ENCODE data around the gene NPAS1.

DNA sequence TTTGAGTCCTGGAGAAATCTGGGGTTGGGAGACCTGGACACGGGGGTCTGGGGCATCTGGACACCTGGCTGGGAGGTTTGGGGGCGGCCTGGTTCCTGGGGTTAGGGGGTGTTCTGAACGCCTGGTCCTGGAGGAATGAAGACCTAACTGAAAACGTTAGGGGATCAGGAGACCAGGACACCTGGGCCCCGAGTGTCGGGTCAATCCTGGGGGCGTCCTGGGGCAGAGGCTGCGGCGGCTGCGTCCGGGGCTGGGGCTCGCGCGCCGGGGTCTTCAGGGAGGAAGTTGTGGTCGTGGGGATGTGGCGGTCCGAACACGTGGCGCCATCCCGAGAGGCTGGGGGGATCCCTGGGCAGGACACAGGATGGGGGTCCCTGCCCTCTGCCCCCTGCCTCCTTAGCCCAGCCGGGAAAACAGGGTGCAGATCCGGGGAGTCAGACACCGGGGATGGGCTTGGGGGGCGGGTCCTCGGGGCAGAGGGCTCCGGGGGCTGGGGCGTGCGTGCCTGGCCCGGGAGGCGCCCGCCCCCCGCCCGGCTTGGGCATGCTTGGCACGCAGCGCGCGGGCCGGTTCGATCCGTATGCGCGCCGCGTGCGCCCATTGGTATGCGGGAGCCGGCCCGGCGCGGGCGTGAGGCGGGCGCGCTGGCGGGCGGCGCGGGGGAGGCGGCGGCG is 632 bp downstream of the NPAS1 start:
- no peak for TF ChIP-seq POLR2A (IDR thresholded peaks at IDR 0.05)
- TF ChIP-seq, protein P1, sequence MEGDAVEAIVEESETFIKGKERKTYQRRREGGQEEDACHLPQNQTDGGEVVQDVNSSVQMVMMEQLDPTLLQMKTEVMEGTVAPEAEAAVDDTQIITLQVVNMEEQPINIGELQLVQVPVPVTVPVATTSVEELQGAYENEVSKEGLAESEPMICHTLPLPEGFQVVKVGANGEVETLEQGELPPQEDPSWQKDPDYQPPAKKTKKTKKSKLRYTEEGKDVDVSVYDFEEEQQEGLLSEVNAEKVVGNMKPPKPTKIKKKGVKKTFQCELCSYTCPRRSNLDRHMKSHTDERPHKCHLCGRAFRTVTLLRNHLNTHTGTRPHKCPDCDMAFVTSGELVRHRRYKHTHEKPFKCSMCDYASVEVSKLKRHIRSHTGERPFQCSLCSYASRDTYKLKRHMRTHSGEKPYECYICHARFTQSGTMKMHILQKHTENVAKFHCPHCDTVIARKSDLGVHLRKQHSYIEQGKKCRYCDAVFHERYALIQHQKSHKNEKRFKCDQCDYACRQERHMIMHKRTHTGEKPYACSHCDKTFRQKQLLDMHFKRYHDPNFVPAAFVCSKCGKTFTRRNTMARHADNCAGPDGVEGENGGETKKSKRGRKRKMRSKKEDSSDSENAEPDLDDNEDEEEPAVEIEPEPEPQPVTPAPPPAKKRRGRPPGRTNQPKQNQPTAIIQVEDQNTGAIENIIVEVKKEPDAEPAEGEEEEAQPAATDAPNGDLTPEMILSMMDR (IDR thresholded peaks at IDR 0.05) = no peak

Data from ovary (tissue), 3 donors.